ENCODE data around the gene PPIL6. TPM values are rescaled to one million over a fixed set of nuclear protein-coding genes. Genes with fewer than 3 reads are reported as not detected.
A peak's percentile ranks its signal among the peaks of the same experiment; 100 is the strongest.

Gene PPIL6
- total RNA-seq, result 1.6 and 4.7 TPM in 2 replicates

GRCh38 chr6:109440331-109441068 lies at the start of gene PPIL6, which contains the start of gene SMPD2:
Gene PPIL6, minus strand, starts transcription at chr6:109440628. Its CDS starts 38 bp downstream, at chr6:109440590.
Gene SMPD2, plus strand, starts transcription at chr6:109440724. Its CDS starts 398 bp downstream, at chr6:109441122.
- H3K27me3 ChIP-seq (ENCODE audit: control insufficient read depth, insufficient read depth, low read length), result no peaks in the 10 kb centered on the region
- H3K4me3 ChIP-seq (ENCODE audit: low read depth, low read length), result peak within 1 kb of the TSS; percentile 86
- no peak for TF ChIP-seq CTCF (IDR thresholded peaks at IDR 0.05; ENCODE audit: insufficient read depth, low read length, poor library complexity, severe bottlenecking)
- DNase-seq (ENCODE audit: low read depth), result no peak
- peaks cover 2% of the 10 kb centered on the region for H3K36me3 ChIP-seq (ENCODE audit: control insufficient read depth, insufficient read depth, low read length)

- no peak overlapping the region for H3K4me3 ChIP-seq (ENCODE audit: low read depth, low read length)
- DNase-seq (ENCODE audit: low read depth), result no peak
- no peaks in the 10 kb centered on the region for H3K36me3 ChIP-seq (ENCODE audit: control insufficient read depth, insufficient read depth, low read length)
- no peaks in the 10 kb centered on the region for H3K27me3 ChIP-seq (ENCODE audit: control insufficient read depth, insufficient read depth, low read length)
- TF ChIP-seq CTCF (IDR thresholded peaks at IDR 0.05; ENCODE audit: insufficient read depth, low read length, poor library complexity, severe bottlenecking), result no peak
Measured at GRCh38 chr6:109488001-109488400, 47.6 kb upstream of the PPIL6 start.

- Histone ChIP-seq H3K4me3 (ENCODE audit: low read depth, low read length) (no peak overlapping the region), H3K36me3 (ENCODE audit: control insufficient read depth, insufficient read depth, low read length) (no peaks in the 10 kb centered on the region), H3K27me3 (ENCODE audit: control insufficient read depth, insufficient read depth, low read length) (no peaks in the 10 kb centered on the region)
- no peak for TF ChIP-seq CTCF (IDR thresholded peaks at IDR 0.05; ENCODE audit: insufficient read depth, low read length, poor library complexity, severe bottlenecking)
- no peak for DNase-seq (ENCODE audit: low read depth)
Measured at GRCh38 chr6:109486068-109486467, 45.6 kb upstream of the PPIL6 start.

GRCh38 chr6:109485266-109485935 lies 45.0 kb upstream of the PPIL6 start:
- no peaks in the 10 kb centered on the region for H3K36me3 ChIP-seq (ENCODE audit: control insufficient read depth, insufficient read depth, low read length)
- no peak for DNase-seq (ENCODE audit: low read depth)
- H3K27me3 ChIP-seq (ENCODE audit: control insufficient read depth, insufficient read depth, low read length), result no peaks in the 10 kb centered on the region
- no peak for TF ChIP-seq CTCF (IDR thresholded peaks at IDR 0.05; ENCODE audit: insufficient read depth, low read length, poor library complexity, severe bottlenecking)
- H3K4me3 ChIP-seq (ENCODE audit: low read depth, low read length), result no peak overlapping the region

GRCh38 chr6:109484122-109484521 lies 43.7 kb upstream of the PPIL6 start:
- Histone ChIP-seq H3K27me3 (ENCODE audit: control insufficient read depth, insufficient read depth, low read length) (no peaks in the 10 kb centered on the region), H3K36me3 (ENCODE audit: control insufficient read depth, insufficient read depth, low read length) (peaks cover 1% of the 10 kb centered on the region), H3K4me3 (ENCODE audit: low read depth, low read length) (no peak overlapping the region)
- no peak for TF ChIP-seq CTCF (IDR thresholded peaks at IDR 0.05; ENCODE audit: insufficient read depth, low read length, poor library complexity, severe bottlenecking)
- DNase-seq (ENCODE audit: low read depth), result no peak
